GM18909 (cell line): ENCODE data around the gene OIT3.
"Not testable (repeated sequence)": the region's sequence is repeated elsewhere in the genome, so short reads cannot be mapped to it uniquely, and the experiment has no call there.

Experiments used
- ATAC-seq: cut with Tn5 transposase; IDR thresholded peaks from one replicate; pipeline ENCODE4 v1.9.1; 2021; ENCODE audit warnings: mild to moderate bottlenecking; ENCODE audit not compliant: unreplicated experiment, poor library complexity

The OIT3 gene

DNA sequence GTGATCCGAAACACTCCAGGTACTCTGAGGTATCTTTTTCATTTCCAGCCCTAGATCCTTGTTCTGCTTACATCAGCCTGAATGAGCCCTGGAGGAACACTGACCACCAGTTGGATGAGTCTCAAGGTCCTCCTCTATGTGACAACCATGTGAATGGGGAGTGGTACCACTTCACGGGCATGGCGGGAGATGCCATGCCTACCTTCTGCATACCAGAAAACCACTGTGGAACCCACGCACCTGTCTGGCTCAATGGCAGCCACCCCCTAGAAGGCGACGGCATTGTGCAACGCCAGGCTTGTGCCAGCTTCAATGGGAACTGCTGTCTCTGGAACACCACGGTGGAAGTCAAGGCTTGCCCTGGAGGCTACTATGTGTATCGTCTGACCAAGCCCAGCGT, 5.1 kb downstream of the OIT3 start:
- no peak for ATAC-seq

DNA sequence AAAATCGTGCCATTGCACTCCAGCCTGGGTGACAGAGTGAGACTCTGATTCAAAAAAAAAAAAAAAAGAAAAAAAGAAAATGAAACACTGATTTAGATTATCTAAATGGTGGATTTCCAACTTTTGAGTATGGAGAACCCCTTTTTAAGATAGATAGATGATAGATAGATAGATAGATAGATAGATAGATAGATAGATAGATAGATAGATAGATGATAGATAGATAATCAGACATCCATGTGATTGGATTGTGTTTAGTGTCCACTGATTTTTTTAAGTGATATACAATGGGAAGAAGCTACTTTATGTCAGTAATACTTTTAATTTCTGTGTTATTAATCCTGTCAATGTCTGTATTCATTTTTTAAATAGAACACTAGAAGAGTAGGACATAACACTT, 6.0 kb downstream of the OIT3 start:
- no peak for ATAC-seq

DNA sequence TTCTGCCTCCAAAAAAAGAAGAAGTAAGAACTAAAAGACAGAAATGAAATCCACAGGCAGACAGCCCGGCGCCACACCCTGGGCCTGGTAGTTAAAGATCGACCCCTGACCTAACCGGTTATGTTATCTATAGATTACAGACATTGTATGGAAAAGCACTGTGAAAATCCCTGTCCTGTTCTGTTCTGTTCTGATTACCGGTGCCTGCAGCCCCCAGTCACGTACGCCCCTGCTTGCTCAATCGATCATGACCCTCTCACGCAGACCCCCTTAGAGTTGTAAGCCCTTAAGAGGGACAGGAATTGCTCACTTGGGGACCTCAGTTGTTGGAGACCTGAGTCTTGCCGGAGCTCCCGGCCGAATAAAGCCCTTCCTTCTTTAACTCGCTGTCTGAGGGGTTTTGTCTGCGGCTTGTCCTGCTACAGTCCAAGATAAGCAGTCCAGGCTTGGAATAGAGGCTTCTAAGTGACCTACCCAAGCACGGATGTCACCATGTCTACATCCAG, 10.5 kb downstream of the OIT3 start:
- not testable (repeated sequence) for ATAC-seq

DNA sequence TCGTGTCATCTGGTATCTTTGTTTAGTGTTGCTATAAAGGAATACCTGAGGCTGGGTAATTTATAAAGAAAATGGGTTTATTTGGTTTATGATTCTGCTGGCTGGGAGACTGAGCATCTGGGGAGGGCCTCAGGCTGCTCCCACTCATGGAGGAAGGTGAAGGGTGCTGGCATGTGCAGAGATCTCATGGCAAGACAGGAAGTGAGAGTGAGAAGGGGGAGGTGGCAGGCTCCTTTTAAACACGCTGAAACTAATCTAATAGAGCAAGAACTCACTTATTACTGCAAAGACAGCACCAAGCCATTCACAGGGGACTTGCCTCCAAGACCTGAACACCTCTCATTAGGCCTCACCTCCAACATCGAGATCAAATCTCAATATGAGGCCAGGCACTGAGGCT, 11.3 kb downstream of the OIT3 start:
- no peak for ATAC-seq

DNA sequence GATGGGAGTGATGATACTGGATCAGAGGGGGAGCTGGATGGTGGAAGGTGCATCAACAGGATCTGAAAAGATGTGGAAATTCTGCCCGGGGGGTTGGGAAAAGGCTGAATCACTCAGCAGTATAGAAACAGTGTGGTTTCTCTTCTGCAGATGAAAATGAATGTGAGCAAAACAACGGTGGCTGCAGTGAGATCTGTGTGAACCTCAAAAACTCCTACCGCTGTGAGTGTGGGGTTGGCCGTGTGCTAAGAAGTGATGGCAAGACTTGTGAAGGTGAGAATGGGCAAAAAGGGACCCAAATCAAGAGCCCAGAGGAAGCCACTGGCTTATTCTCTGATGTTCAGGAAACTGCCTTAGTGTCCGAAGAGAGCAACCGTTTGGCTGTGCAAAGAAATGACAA, 12.9 kb downstream of the OIT3 start:
- ATAC-seq: no peak

DNA sequence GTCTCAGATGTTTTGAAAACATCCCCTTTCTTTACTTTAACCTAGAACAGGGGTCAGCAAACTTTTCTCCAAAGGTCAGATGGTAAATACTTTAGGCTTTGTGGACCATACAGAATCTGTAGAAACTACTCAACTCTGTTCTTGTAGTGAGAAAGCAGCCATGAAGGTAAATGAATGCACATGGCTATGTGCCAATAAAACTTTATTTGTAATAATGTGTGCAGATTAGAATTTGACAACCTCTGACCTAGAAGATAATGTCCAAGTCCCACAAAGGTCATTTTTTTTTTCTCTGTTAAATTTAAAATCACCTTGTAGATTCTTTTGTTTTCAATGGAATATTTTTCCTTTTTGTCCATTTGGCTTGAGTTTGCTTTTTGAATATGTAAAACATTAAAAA, 17.2 kb downstream of the OIT3 start:
- ATAC-seq: no peak

DNA sequence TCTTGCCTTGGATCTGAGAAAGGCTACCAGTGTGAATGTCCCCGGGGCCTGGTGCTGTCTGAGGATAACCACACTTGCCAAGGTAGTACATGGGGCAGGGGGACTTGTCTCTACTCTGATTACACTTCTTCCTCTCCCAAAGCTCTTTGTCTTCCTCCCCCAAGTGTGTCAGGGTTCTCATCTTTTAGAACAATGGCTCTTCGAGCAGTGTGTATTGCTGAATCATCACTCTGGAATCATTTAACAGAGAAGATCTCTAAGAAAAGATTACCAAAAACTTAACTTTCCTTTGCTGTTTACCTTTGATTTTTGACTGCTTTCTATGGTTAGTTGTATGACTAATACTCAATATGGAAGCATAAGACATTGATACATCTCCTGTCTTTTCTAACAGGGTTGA, 18.2 kb downstream of the OIT3 start:
- ATAC-seq: no peak

DNA sequence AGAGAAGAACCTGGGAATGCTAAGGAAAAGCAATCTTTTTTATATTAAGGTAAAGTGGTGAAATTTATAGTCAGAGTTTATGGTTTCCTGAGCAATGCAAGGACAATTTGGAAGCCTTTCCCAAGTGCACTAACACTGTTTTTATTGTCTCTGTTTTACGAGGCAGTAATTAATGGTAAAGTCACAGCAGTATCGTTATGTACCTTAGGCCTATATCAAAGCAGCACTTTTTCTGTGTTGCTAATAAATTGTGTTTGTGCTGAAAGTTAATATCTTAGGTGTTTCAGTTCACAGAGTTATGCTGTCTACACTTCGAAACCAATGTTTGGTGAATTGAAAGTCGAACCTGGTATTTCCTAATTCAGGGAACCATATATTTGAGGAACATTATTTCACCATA, 19.2 kb downstream of the OIT3 start:
- no peak for ATAC-seq

DNA sequence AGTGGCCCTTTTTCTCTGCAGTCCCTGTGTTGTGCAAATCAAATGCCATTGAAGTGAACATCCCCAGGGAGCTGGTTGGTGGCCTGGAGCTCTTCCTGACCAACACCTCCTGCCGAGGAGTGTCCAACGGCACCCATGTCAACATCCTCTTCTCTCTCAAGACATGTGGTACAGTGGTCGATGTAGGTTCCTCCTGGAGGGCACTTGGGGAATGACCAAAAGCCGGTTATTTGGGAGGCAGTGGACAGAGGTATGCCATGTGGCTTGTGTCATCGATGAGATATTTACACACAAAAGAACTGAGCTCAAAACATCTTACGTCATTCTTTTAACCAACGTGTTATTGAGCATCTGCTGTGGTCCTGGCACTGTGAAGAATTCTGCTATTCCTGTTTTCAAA, 19.7 kb downstream of the OIT3 start:
- ATAC-seq: no peak

DNA sequence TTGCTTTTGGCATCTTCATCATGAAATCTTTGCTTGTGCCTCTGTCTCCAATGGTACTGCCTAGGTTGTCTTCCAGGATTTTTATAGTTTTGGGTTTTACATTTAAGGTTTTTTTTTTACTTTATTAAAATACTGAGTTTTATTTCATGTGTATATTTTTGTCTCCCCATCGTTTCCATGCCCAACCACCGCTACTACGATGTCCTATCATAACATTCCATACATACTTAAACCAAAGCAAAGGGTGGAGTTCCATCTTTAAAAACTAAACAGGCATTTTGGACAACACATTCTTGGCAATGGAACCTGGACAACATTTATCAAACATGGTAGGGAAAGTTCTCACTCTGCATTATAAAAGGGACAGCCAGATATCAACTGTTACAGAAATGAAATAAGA, 23.7 kb downstream of the OIT3 start:
- ATAC-seq: not testable (repeated sequence)

DNA sequence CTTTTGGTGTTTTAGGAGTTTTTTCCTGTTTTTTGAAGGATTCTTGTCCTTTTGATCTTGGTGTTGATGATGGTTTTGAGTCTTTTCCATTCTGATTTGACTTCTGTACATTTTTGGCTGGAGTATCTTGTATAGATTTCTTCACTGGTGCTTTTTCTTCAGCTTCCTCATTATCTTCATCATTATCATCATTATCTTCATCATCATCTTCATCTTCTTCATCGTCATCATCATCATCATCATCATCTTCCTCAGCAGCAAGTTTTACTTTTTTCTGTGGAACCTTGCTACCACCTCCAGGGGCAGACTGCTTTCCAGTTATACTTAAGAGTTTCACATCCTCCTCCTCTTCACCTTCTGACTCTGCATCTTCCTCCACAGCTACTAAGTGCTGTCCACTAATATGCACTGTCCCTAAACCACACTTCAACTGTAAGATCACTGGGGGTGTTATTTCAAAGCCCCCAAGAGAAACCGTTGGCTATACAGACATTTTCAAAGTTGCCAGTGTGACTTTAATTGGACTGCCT, 24.3 kb downstream of the OIT3 start:
- not testable (repeated sequence) for ATAC-seq

DNA sequence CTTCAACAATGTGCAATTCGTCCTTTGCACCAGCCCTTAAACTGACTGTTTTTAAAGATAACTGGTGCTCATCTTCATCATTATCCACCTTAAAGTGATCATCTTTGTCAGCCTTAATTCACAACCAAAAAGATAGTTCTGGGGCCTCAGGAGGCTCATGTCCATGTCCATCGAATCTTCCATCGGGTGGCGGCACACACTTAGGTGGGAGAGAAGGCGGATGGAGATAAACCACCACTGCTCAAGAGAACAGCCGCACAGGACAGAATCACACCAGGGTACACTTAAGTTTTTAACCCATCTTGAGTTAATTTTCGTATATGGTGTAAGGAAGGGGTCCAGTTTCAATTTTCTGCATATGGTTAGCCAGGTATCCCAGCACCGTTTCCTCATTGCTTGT, 24.8 kb downstream of the OIT3 start:
- ATAC-seq: no peak

DNA sequence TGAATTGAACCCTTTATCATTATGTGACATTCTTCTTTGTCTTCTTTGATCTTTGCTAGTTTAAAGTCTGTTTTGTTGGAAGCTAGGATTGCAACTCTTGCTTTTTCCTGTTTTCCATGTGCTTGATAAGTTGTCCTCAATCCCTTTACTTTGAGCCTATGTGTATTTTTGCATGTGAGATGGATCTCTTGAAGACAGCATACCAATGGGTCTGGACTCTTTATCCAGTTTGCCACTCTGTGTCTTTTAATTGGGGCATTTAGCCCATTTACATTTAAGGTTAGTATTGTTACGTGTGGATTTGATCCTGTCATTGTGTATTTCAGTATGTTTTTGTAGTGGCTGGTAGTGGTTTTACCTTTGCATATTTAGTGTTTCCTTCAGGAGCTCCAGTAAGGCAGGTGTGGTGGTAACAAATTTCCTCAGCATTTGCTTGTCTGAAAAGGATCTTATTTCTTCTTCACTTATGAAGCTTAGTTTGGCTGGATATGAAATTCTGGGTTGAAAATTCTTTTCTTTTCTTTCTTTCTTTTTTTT, 27.7 kb downstream of the OIT3 start:
- not testable (repeated sequence) for ATAC-seq

DNA sequence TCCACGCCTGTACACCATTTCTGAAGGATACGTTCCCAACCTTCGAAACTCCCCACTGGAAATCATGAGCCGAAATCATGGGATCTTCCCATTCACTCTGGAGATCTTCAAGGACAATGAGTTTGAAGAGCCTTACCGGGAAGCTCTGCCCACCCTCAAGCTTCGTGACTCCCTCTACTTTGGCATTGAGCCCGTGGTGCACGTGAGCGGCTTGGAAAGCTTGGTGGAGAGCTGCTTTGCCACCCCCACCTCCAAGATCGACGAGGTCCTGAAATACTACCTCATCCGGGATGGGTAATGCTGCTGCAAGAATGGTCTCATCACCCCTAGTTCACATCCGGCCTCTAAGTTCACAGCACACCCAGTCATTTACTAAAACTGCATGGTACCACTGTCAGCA, 30.8 kb downstream of the OIT3 start:
- no peak for ATAC-seq

DNA sequence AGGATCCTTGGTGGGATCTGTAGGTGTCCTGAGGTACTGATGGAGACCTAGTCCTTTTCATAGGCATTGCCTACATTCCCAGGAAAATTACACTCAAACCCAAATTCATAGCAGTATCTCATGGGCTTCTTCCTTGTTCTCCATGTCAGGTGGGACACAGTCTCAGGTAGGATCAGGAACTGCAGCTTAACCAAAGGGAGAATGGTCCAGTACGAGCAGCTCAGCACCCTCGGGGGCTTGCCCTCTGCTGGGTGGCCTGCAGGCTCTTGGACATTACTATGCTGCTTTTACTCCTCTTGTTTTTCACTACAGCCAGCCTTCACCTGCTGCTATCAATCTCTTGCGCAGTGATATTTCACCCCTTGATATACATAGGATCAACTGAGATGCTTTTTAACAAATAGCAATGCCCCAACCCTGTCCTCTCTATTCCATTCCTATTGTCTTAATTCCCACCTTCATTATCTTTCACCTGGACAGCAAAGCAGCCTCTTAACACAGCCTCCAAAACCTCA, 32.5 kb downstream of the OIT3 start:
- ATAC-seq: no peak

DNA sequence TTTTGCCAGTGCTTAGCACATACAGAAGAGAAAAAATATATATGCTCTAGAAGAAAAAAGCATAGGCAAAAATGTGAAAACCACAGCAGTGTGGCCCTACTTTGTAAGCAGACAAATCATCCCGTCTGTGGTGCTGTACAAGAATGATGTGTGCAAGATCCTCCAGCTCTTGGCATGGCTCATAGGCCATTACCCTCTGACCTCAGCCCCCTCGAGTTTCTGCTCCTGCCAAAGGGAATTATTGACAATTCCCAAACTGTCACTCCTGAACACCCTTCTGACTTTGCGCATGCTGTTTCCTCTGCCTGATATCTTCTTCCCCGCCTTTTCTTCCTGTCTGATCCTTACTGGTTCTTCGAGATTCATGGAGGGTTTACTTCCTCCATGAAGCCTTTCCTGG, 33.9 kb downstream of the OIT3 start:
- no peak for ATAC-seq

DNA sequence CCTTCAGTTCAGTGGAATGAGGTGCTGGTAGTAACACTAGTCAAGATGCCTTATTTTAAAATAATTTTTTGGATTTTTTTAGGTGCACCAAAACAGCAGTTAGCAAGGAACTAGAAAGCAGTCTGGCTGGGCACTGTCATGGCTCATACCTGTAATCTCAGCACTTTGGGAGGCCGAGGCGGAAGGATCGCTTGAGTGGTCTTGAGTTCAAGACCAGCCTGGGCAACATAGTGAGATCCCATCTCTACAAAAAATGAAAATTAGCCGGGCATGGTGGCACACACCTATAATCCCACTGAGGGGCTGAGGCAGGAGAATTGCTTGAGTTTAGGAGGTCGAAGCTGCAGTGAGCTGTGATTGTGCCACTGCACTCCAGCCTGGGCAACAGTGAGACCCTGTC, 35.3 kb downstream of the OIT3 start:
- no peak for ATAC-seq

DNA sequence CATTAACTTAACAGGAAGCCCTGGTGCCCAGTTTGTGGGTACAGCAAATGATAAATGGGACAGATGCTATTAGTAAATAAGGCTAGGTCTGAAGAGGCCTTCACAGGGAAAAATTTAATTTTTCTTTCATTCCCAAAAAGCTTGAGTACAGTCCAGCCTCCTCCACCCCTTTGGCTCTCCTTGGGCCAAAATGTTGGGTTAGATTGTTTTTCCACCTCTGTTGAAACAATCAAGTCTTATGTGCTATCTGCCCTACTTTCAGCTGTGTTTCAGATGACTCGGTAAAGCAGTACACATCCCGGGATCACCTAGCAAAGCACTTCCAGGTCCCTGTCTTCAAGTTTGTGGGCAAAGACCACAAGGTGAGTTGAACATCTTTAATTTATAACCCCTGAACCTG, 36.7 kb downstream of the OIT3 start:
- no peak for ATAC-seq

DNA sequence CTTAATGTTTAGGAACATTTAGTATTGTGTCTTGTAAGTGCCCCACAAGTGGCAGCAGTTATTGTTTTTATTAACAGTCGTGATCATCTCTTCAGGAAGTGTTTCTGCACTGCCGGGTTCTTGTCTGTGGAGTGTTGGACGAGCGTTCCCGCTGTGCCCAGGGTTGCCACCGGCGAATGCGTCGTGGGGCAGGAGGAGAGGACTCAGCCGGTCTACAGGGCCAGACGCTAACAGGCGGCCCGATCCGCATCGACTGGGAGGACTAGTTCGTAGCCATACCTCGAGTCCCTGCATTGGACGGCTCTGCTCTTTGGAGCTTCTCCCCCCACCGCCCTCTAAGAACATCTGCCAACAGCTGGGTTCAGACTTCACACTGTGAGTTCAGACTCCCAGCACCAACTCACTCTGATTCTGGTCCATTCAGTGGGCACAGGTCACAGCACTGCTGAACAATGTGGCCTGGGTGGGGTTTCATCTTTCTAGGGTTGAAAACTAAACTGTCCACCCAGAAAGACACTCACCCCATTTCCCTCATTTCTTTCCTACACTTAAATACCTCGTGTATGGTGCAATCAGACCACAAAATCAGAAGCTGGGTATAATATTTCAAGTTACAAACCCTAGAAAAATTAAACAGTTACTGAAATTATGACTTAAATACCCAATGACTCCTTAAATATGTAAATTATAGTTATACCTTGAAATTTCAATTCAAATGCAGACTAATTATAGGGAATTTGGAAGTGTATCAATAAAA, 38.9 kb downstream of the OIT3 start:
- no peak for ATAC-seq

DNA sequence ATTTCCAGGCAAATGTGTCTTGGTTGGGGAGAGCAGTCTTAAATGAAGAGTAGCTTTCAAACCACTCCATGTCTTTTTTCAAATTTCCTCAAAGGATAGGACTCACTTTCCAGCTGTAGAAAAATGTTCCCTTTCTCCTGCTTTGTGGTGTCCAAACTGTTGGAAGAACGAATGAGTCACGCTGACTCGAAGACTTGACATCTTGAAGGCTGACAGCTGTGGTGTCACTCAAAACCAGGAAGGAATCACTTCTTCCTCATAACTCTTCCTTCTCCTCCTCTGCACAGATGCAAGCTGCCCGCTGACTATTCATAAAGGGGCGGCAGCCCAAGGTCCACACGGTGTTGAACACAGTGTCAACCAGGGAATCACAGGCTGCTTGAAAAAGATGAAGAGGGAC, 41.8 kb downstream of the OIT3 start:
- ATAC-seq: no peak

DNA sequence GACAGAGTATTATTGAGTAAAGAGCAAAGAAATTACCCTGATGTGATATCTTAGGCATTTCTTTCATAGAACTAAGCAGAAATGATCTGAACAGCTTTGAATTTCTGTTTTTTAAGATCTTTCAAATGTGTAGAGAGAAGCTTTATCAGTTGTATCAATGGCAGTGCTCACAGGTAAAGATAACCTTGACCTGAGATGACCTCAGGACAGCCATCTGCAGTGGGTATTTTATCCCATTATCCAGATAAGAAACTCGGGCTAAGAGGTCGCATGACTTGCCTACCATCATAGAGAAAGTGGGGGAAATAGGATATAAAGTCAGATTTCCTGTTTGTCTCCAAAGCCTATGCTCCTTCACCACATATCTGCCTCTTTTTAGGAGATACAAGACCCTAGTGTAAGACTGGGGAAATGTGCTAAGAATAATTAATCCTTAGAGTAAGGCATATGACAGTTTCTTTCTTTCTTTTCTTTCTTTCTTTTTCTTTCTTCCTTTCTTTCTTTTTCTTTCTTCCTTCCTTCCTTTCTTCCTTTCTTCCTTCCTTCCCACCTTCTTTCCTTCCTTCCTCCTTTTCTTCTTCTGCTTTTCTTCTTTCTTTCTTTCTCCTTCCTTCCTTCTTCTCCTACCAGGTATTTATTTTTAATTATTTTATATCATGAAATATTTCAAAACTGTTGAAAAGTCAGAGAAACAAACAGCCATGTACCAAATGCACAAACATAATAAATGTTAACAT, 50.1 kb downstream of the OIT3 start:
- ATAC-seq: no peak
